WTC11 (cell line): Measurements from ENCODE around the gene SERGEF.

Experiments
- CTCF ChIP-seq: fragments of 200-600 bp; IDR thresholded peaks from 2 replicates; pipeline ENCODE4 v1.8.0; 2022; ENCODE audit warnings: antibody characterized with exemption
- HMGXB4 ChIP-seq: sonication (generic); formaldehyde crosslinking; IDR thresholded peaks from 2 replicates; pipeline ENCODE4 v1.8.1; 2023; ENCODE audit warnings: mild to moderate bottlenecking, moderate library complexity, missing genetic modification reagents
- NFYB ChIP-seq: sonication (generic); formaldehyde crosslinking; conservative IDR thresholded peaks from 2 replicates; pipeline ENCODE4 v1.8.0; 2022; ENCODE audit warnings: low read depth, missing genetic modification reagents
- TF ChIP-seq, protein P1 (sequence below): sonication (generic); formaldehyde crosslinking; IDR thresholded peaks from 2 replicates; pipeline ENCODE4 v1.8.0; 2023; ENCODE audit warnings: mild to moderate bottlenecking, missing genetic modification reagents

- TF ChIP-seq HMGXB4, result no peak
- TF ChIP-seq CTCF, result no peak
- TF ChIP-seq, protein P1, sequence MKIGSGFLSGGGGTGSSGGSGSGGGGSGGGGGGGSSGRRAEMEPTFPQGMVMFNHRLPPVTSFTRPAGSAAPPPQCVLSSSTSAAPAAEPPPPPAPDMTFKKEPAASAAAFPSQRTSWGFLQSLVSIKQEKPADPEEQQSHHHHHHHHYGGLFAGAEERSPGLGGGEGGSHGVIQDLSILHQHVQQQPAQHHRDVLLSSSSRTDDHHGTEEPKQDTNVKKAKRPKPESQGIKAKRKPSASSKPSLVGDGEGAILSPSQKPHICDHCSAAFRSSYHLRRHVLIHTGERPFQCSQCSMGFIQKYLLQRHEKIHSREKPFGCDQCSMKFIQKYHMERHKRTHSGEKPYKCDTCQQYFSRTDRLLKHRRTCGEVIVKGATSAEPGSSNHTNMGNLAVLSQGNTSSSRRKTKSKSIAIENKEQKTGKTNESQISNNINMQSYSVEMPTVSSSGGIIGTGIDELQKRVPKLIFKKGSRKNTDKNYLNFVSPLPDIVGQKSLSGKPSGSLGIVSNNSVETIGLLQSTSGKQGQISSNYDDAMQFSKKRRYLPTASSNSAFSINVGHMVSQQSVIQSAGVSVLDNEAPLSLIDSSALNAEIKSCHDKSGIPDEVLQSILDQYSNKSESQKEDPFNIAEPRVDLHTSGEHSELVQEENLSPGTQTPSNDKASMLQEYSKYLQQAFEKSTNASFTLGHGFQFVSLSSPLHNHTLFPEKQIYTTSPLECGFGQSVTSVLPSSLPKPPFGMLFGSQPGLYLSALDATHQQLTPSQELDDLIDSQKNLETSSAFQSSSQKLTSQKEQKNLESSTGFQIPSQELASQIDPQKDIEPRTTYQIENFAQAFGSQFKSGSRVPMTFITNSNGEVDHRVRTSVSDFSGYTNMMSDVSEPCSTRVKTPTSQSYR (CRISPR knock-in tag), result no peak
- no peak for TF ChIP-seq NFYB (CRISPR knock-in tag)
Observed at GRCh38 chr11:17821648-17822400, 191.0 kb downstream of the SERGEF start.
